ENCODE data around the gene CSN2.

GRCh38 chr4:70008771-70009170 lies 43.2 kb upstream of the CSN2 start:
- TF ChIP-seq GATA3 (IDR thresholded peaks at IDR 0.05; ENCODE audit: low read depth, low read length) = no peak
- TF ChIP-seq GATA2 (IDR thresholded peaks at IDR 0.05; ENCODE audit: low read depth, low read length) = no peak

All from SH-SY5Y (cell line).